Measurements from ENCODE around the gene MGMT.

The MGMT gene

GRCh38 chr10:129605986-129606518 is 139.0 kb downstream of the MGMT start:
- Histone ChIP-seq H3K27me3 (ENCODE audit: insufficient read depth, low read length) (no peaks in the 10 kb centered on the region), H3K27ac (ENCODE audit: low read depth, low read length) (no peak overlapping the region), H3K36me3 (ENCODE audit: insufficient read depth, low read length) (no peaks in the 10 kb centered on the region), H3K4me3 (ENCODE audit: low read depth, low read length) (no peak overlapping the region), H2AFZ (ENCODE audit: low read length, unreplicated experiment) (no peak overlapping the region), H3K79me2 (ENCODE audit: control insufficient read depth, insufficient read depth, low read length, unreplicated experiment) (no peaks in the 10 kb centered on the region), H3K4me1 (ENCODE audit: control insufficient read depth, insufficient read depth, low read length, unreplicated experiment) (no peaks in the 10 kb centered on the region)

GRCh38 chr10:129607607-129608109 is 140.6 kb downstream of the MGMT start:
- H3K79me2 ChIP-seq (ENCODE audit: control insufficient read depth, insufficient read depth, low read length, unreplicated experiment): no peaks in the 10 kb centered on the region
- H2AFZ ChIP-seq (ENCODE audit: low read length, unreplicated experiment): no peak overlapping the region
- H3K36me3 ChIP-seq (ENCODE audit: insufficient read depth, low read length): no peaks in the 10 kb centered on the region
- H3K4me1 ChIP-seq (ENCODE audit: control insufficient read depth, insufficient read depth, low read length, unreplicated experiment): no peaks in the 10 kb centered on the region
- H3K27me3 ChIP-seq (ENCODE audit: insufficient read depth, low read length): no peaks in the 10 kb centered on the region
- H3K27ac ChIP-seq (ENCODE audit: low read depth, low read length): no peak overlapping the region
- H3K4me3 ChIP-seq (ENCODE audit: low read depth, low read length): no peak overlapping the region

- Histone ChIP-seq H3K4me3 (ENCODE audit: low read depth, low read length) (no peak overlapping the region), H3K36me3 (ENCODE audit: insufficient read depth, low read length) (no peaks in the 10 kb centered on the region), H3K79me2 (ENCODE audit: control insufficient read depth, insufficient read depth, low read length, unreplicated experiment) (no peaks in the 10 kb centered on the region), H2AFZ (ENCODE audit: low read length, unreplicated experiment) (no peak overlapping the region), H3K27me3 (ENCODE audit: insufficient read depth, low read length) (no peaks in the 10 kb centered on the region), H3K4me1 (ENCODE audit: control insufficient read depth, insufficient read depth, low read length, unreplicated experiment) (no peaks in the 10 kb centered on the region), H3K27ac (ENCODE audit: low read depth, low read length) (no peak overlapping the region)
Observed at GRCh38 chr10:129608653-129609052, 141.6 kb downstream of the MGMT start.

- Histone ChIP-seq H3K4me1 (ENCODE audit: control insufficient read depth, insufficient read depth, low read length, unreplicated experiment) (no peaks in the 10 kb centered on the region), H3K27me3 (ENCODE audit: insufficient read depth, low read length) (no peaks in the 10 kb centered on the region), H2AFZ (ENCODE audit: low read length, unreplicated experiment) (no peak overlapping the region), H3K27ac (ENCODE audit: low read depth, low read length) (no peak overlapping the region), H3K4me3 (ENCODE audit: low read depth, low read length) (no peak overlapping the region), H3K79me2 (ENCODE audit: control insufficient read depth, insufficient read depth, low read length, unreplicated experiment) (no peaks in the 10 kb centered on the region), H3K36me3 (ENCODE audit: insufficient read depth, low read length) (no peaks in the 10 kb centered on the region)
Observed at GRCh38 chr10:129609551-129609950, 142.5 kb downstream of the MGMT start.

DNA sequence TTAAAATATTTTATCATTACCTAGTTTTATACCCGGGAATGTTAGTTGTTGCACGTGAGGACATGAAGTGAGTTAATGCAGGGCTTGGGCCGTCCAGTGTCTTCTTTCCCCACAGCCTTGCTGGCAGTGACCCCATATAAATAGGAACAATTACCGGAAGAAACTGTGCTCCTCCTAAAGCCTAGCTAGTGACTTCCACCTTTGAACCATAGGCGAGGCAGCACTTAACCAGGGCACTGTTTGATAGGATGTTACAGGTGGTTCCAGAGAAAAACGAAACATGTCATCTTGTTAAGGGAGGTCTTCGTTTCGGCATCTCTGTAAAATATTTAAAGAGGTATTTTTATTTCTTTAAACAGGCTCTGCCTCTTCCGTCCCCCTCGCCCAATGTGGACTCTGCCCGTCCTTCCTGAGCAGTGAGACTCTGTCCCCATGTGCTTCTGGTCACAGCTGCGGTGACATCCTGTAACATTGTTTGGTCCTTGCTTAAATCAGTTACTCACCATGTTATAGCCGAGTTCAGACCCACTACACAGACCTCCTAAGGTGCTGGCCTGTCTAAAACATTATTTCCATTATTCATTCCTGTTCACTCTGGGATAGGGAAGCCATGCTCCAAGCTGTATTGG is 145.6 kb downstream of the MGMT start:
- no peaks in the 10 kb centered on the region for H3K79me2 ChIP-seq (ENCODE audit: control insufficient read depth, insufficient read depth, low read length, unreplicated experiment)
- no peak overlapping the region for H3K27ac ChIP-seq (ENCODE audit: low read depth, low read length)
- no peaks in the 10 kb centered on the region for H3K36me3 ChIP-seq (ENCODE audit: insufficient read depth, low read length)
- H2AFZ ChIP-seq (ENCODE audit: low read length, unreplicated experiment): no peak overlapping the region
- no peak overlapping the region for H3K4me3 ChIP-seq (ENCODE audit: low read depth, low read length)
- no peaks in the 10 kb centered on the region for H3K27me3 ChIP-seq (ENCODE audit: insufficient read depth, low read length)
- no peaks in the 10 kb centered on the region for H3K4me1 ChIP-seq (ENCODE audit: control insufficient read depth, insufficient read depth, low read length, unreplicated experiment)

DNA sequence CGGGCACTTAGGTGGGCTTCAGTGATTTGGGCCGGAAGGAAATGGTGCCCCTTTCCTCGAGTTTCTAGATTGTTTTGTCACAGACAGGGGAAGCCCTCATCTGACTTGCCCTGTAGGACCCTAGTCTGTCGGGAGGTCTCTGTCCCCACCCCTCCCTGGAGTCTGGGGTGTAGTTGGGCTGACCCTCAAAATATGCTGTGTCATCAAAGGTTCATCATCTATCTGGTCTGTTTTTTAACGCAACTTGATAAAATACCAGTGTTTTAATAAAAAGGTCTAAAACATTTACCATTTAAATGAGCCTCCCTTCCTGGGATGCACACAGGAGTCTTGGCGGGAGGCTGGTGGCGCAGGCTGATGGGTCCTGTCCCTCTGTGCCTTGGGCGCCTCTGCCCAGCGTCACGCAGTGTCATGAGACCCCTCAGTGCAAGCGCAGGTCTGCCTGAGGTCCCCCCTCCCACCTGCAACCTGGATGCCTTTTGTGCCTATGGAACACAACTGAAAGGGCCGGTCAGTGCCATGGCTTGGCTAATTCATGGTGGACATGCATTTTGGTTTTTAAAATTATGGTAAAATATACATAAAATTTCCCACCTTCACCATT is 146.4 kb downstream of the MGMT start:
- Histone ChIP-seq H3K36me3 (ENCODE audit: insufficient read depth, low read length) (no peaks in the 10 kb centered on the region), H3K27ac (ENCODE audit: low read depth, low read length) (no peak overlapping the region), H3K4me1 (ENCODE audit: control insufficient read depth, insufficient read depth, low read length, unreplicated experiment) (no peaks in the 10 kb centered on the region), H3K27me3 (ENCODE audit: insufficient read depth, low read length) (no peaks in the 10 kb centered on the region), H3K79me2 (ENCODE audit: control insufficient read depth, insufficient read depth, low read length, unreplicated experiment) (no peaks in the 10 kb centered on the region), H2AFZ (ENCODE audit: low read length, unreplicated experiment) (no peak overlapping the region), H3K4me3 (ENCODE audit: low read depth, low read length) (no peak overlapping the region)

DNA sequence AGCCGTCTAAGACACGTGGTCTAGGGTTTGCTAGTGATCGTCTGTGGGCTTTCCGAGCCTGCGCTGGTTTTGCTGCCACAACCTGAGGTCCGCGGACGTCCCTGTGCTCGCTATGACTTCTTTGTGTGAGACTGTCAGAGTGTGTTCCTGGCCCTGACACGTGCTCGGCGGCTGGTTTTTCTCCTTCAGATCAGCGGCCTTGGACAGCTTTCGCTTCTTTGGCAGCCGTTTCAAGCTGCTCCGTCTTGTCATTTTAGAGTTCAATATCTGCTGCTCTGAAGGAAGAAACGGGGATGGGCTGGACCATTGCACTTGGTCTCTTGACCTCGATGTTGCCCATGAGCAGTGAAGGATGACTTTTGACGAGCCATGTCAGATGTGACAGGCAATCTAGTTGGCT is 147.3 kb downstream of the MGMT start:
- H3K27me3 ChIP-seq (ENCODE audit: insufficient read depth, low read length): no peaks in the 10 kb centered on the region
- H3K4me1 ChIP-seq (ENCODE audit: control insufficient read depth, insufficient read depth, low read length, unreplicated experiment): no peaks in the 10 kb centered on the region
- no peak overlapping the region for H3K4me3 ChIP-seq (ENCODE audit: low read depth, low read length)
- H2AFZ ChIP-seq (ENCODE audit: low read length, unreplicated experiment): no peak overlapping the region
- no peaks in the 10 kb centered on the region for H3K36me3 ChIP-seq (ENCODE audit: insufficient read depth, low read length)
- H3K27ac ChIP-seq (ENCODE audit: low read depth, low read length): no peak overlapping the region
- H3K79me2 ChIP-seq (ENCODE audit: control insufficient read depth, insufficient read depth, low read length, unreplicated experiment): no peaks in the 10 kb centered on the region

GRCh38 chr10:129615381-129615780 is 148.3 kb downstream of the MGMT start:
- Histone ChIP-seq H3K4me1 (ENCODE audit: control insufficient read depth, insufficient read depth, low read length, unreplicated experiment) (no peaks in the 10 kb centered on the region), H3K27ac (ENCODE audit: low read depth, low read length) (no peak overlapping the region), H3K4me3 (ENCODE audit: low read depth, low read length) (no peak overlapping the region), H3K36me3 (ENCODE audit: insufficient read depth, low read length) (no peaks in the 10 kb centered on the region), H3K79me2 (ENCODE audit: control insufficient read depth, insufficient read depth, low read length, unreplicated experiment) (no peaks in the 10 kb centered on the region), H2AFZ (ENCODE audit: low read length, unreplicated experiment) (no peak overlapping the region), H3K27me3 (ENCODE audit: insufficient read depth, low read length) (no peaks in the 10 kb centered on the region)

- Histone ChIP-seq H3K4me3 (ENCODE audit: low read depth, low read length) (no peak overlapping the region), H3K27ac (ENCODE audit: low read depth, low read length) (no peak overlapping the region), H2AFZ (ENCODE audit: low read length, unreplicated experiment) (no peak overlapping the region), H3K27me3 (ENCODE audit: insufficient read depth, low read length) (no peaks in the 10 kb centered on the region), H3K79me2 (ENCODE audit: control insufficient read depth, insufficient read depth, low read length, unreplicated experiment) (no peaks in the 10 kb centered on the region), H3K36me3 (ENCODE audit: insufficient read depth, low read length) (no peaks in the 10 kb centered on the region), H3K4me1 (ENCODE audit: control insufficient read depth, insufficient read depth, low read length, unreplicated experiment) (no peaks in the 10 kb centered on the region)
Observed at GRCh38 chr10:129615921-129616525, 149.0 kb downstream of the MGMT start.

GRCh38 chr10:129617768-129618167 is 150.7 kb downstream of the MGMT start:
- H3K27me3 ChIP-seq (ENCODE audit: insufficient read depth, low read length): no peaks in the 10 kb centered on the region
- H3K36me3 ChIP-seq (ENCODE audit: insufficient read depth, low read length): no peaks in the 10 kb centered on the region
- no peaks in the 10 kb centered on the region for H3K79me2 ChIP-seq (ENCODE audit: control insufficient read depth, insufficient read depth, low read length, unreplicated experiment)
- H2AFZ ChIP-seq (ENCODE audit: low read length, unreplicated experiment): no peak overlapping the region
- peaks cover 7% of the 10 kb centered on the region for H3K4me1 ChIP-seq (ENCODE audit: control insufficient read depth, insufficient read depth, low read length, unreplicated experiment)
- H3K4me3 ChIP-seq (ENCODE audit: low read depth, low read length): no peak overlapping the region
- no peak overlapping the region for H3K27ac ChIP-seq (ENCODE audit: low read depth, low read length)

- no peaks in the 10 kb centered on the region for H3K36me3 ChIP-seq (ENCODE audit: insufficient read depth, low read length)
- no peak overlapping the region for H3K27ac ChIP-seq (ENCODE audit: low read depth, low read length)
Observed at GRCh38 chr10:129621062-129621461, 154.0 kb downstream of the MGMT start.

More at GRCh38 chr10:129621062-129621461, 154.0 kb downstream of the MGMT start:
- no peaks in the 10 kb centered on the region for H3K79me2 ChIP-seq (ENCODE audit: control insufficient read depth, insufficient read depth, low read length, unreplicated experiment)
- no peaks in the 10 kb centered on the region for H3K27me3 ChIP-seq (ENCODE audit: insufficient read depth, low read length)
- H2AFZ ChIP-seq (ENCODE audit: low read length, unreplicated experiment): no peak overlapping the region
- no peak overlapping the region for H3K4me3 ChIP-seq (ENCODE audit: low read depth, low read length)
- peaks cover 7% of the 10 kb centered on the region for H3K4me1 ChIP-seq (ENCODE audit: control insufficient read depth, insufficient read depth, low read length, unreplicated experiment)

Data from ACC112 (cell line).